Type B pancreatic cell (in vitro differentiated cells): ENCODE data around the gene TMEM108. TPM values are rescaled to one million over a fixed set of nuclear protein-coding genes. Genes with fewer than 3 reads are reported as not detected.
A peak's percentile ranks its signal among the peaks of the same experiment; 100 is the strongest.

Experiments used
- DNase-seq: peaks from one replicate; pipeline ENCODE4 v3.0.0; 2021; ENCODE audit warnings: mixed read lengths; ENCODE audit not compliant: unreplicated experiment; ENCODE audit errors: extremely low spot score
- H3K27ac Mint-ChIP-seq: 2 replicates; pipeline ENCODE4 v1.8.0; 2021; ENCODE audit warnings: mild to moderate bottlenecking, mixed read lengths
- H3K27me3 Mint-ChIP-seq: 2 replicates; pipeline ENCODE4 v1.8.0; 2021; ENCODE audit warnings: mixed read lengths
- H3K36me3 Mint-ChIP-seq: 2 replicates; pipeline ENCODE4 v1.8.0; 2021; ENCODE audit warnings: mixed read lengths
- H3K4me1 Mint-ChIP-seq: one replicate; pipeline ENCODE4 v1.8.0; 2021; ENCODE audit warnings: mixed read lengths; ENCODE audit not compliant: unreplicated experiment
- H3K4me3 Mint-ChIP-seq: 2 replicates; pipeline ENCODE4 v1.8.0; 2021; ENCODE audit warnings: mild to moderate bottlenecking, mixed read lengths
- H3K9me3 Mint-ChIP-seq: 2 replicates; pipeline ENCODE4 v1.8.0; 2021; ENCODE audit warnings: mixed read lengths
- total RNA-seq: library from RNA; stranded (reverse); gene quantifications from 2 replicates; pipeline ENCODE4 v1.2.1, GENCODE V29; 2021; ENCODE audit warnings: low replicate concordance
- TF ChIP-seq, protein P1 (sequence below): fragments of 200-600 bp; sonication (generic); conservative IDR thresholded peaks from 2 replicates; pipeline ENCODE4 v1.5.0; 2021; ENCODE audit warnings: antibody characterized with exemption, mild to moderate bottlenecking

TMEM108 gene
- total RNA-seq, 1 donor from 2014 or later: 7.4 TPM

GRCh38 chr3:133328373-133328772, 290.2 kb downstream of the TMEM108 start:
- H3K9me3 Mint-ChIP-seq: peaks cover under 1% of the 10 kb centered on the region
- no peak overlapping the region for H3K4me3 Mint-ChIP-seq
- no peaks in the 10 kb centered on the region for H3K36me3 Mint-ChIP-seq
- DNase-seq: no peak
- H3K4me1 Mint-ChIP-seq: peaks cover 9% of the 10 kb centered on the region
- no peak overlapping the region for H3K27ac Mint-ChIP-seq
- H3K27me3 Mint-ChIP-seq: no peaks in the 10 kb centered on the region
- TF ChIP-seq, protein P1, sequence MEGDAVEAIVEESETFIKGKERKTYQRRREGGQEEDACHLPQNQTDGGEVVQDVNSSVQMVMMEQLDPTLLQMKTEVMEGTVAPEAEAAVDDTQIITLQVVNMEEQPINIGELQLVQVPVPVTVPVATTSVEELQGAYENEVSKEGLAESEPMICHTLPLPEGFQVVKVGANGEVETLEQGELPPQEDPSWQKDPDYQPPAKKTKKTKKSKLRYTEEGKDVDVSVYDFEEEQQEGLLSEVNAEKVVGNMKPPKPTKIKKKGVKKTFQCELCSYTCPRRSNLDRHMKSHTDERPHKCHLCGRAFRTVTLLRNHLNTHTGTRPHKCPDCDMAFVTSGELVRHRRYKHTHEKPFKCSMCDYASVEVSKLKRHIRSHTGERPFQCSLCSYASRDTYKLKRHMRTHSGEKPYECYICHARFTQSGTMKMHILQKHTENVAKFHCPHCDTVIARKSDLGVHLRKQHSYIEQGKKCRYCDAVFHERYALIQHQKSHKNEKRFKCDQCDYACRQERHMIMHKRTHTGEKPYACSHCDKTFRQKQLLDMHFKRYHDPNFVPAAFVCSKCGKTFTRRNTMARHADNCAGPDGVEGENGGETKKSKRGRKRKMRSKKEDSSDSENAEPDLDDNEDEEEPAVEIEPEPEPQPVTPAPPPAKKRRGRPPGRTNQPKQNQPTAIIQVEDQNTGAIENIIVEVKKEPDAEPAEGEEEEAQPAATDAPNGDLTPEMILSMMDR: no peak

DNA sequence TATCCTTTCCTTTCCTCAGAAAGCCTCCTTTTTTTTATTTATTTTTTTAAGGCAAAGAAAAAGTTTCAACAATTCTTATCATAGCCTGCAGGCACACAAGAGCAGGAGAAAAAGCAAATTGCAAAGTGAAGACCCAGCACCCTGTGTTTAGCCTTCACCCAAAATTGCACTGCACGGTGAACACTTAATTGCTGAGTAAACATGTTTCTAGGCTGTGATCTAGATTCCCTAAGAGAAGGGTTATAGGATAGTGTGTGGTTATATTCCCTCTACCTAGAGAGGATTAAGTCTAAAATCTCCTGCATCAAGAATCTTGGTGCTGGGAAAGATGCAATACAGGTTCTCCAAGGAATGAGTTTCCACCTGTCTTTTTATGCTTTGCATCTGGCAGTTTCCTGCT, 291.4 kb downstream of the TMEM108 start:
- TF ChIP-seq, protein P1: no peak

GRCh38 chr3:133330065-133330464, 291.9 kb downstream of the TMEM108 start:
- Mint-ChIP-seq H3K4me3 (no peak overlapping the region), H3K4me1 (peaks cover 9% of the 10 kb centered on the region), H3K27ac (peak overlapping the region; percentile 46), H3K27me3 (no peaks in the 10 kb centered on the region), H3K9me3 (no peaks in the 10 kb centered on the region), H3K36me3 (no peaks in the 10 kb centered on the region)
- TF ChIP-seq, protein P1: no peak
- no peak for DNase-seq

More for the DNA sequence above, 291.4 kb downstream of the TMEM108 start:
- no peak overlapping the region for H3K4me3 Mint-ChIP-seq
- H3K27ac Mint-ChIP-seq: no peak overlapping the region
- H3K9me3 Mint-ChIP-seq: no peaks in the 10 kb centered on the region
- no peaks in the 10 kb centered on the region for H3K36me3 Mint-ChIP-seq
- no peak for DNase-seq
- peaks cover 9% of the 10 kb centered on the region for H3K4me1 Mint-ChIP-seq
- H3K27me3 Mint-ChIP-seq: no peaks in the 10 kb centered on the region

- Mint-ChIP-seq H3K27me3 (no peaks in the 10 kb centered on the region), H3K27ac (no peak overlapping the region), H3K4me3 (no peak overlapping the region), H3K4me1 (peaks cover 9% of the 10 kb centered on the region), H3K36me3 (no peaks in the 10 kb centered on the region), H3K9me3 (no peaks in the 10 kb centered on the region)
- TF ChIP-seq, protein P1: no peak
- no peak for DNase-seq
These were observed 292.3 kb downstream of the TMEM108 start for GRCh38 chr3:133330522-133330921.

DNA sequence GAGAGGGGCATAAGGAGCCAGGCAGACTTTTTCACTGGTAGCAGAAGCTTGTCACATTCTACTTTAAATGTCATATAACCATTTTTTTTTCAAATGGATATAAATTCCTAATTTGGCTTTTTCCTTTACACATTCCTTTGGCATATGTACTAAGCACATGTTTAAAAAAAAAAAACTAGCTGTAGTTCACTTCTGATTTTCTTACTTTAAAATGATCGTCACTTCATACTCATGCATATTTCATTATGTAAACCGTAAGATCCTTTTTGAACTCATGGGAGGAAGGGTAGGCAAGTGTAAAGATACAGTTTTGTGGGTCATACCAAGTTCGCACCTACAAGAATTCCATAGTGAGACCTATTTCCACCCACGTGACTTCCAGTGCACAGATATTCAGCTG, 316.5 kb downstream of the TMEM108 start:
- no peaks in the 10 kb centered on the region for H3K36me3 Mint-ChIP-seq
- no peaks in the 10 kb centered on the region for H3K4me1 Mint-ChIP-seq
- H3K4me3 Mint-ChIP-seq: no peak overlapping the region
- H3K27me3 Mint-ChIP-seq: no peaks in the 10 kb centered on the region
- TF ChIP-seq, protein P1: no peak
- DNase-seq: no peak
- H3K9me3 Mint-ChIP-seq: peaks cover 5% of the 10 kb centered on the region
- no peak overlapping the region for H3K27ac Mint-ChIP-seq

GRCh38 chr3:133360476-133360875, 322.3 kb downstream of the TMEM108 start:
- Mint-ChIP-seq H3K27me3 (no peaks in the 10 kb centered on the region), H3K27ac (no peak overlapping the region), H3K36me3 (no peaks in the 10 kb centered on the region), H3K9me3 (peaks cover 3% of the 10 kb centered on the region), H3K4me1 (no peaks in the 10 kb centered on the region), H3K4me3 (no peak overlapping the region)
- TF ChIP-seq, protein P1: no peak
- no peak for DNase-seq
